Urinary bladder (tissue), 4 donors: ENCODE results near the gene MRPL51. TPM values are rescaled to one million over a fixed set of nuclear protein-coding genes. Genes with fewer than 3 reads are reported as not detected.
A peak's percentile ranks its signal among the peaks of the same experiment; 100 is the strongest.

Experiments used
- DNase-seq: peaks from one replicate; pipeline ENCODE4 v3.0.0-alpha.2; 2015; ENCODE audit errors: extremely low spot score
- H3K27ac ChIP-seq: one replicate; pipeline ENCODE4 v1.5.1; 2013; ENCODE audit warnings: low read depth, mild to moderate bottlenecking, moderate library complexity
- H3K36me3 ChIP-seq: one replicate; pipeline ENCODE4 v1.6.1; 2013; ENCODE audit warnings: mild to moderate bottlenecking, moderate library complexity; ENCODE audit not compliant: insufficient read depth
- H3K4me1 ChIP-seq: one replicate; pipeline ENCODE4 v1.6.1; 2013; ENCODE audit warnings: mild to moderate bottlenecking, moderate library complexity; ENCODE audit not compliant: insufficient read depth
- H3K4me3 ChIP-seq: one replicate; pipeline ENCODE4 v1.5.1; 2013; ENCODE audit warnings: low read depth, low read length
- WGBS: extraction: QIAGEN DNeasy Blood & Tissue Kit; methylation state at CpG from one replicate; pipeline ENCODE4 v1.1.7; 2013; 5-methylcytosine and 5-hydroxymethylcytosine counted together
- polyA plus RNA-seq: library from polyadenylated mRNA; stranded (reverse); fragments of 200-250 nt; gene quantifications from one replicate; pipeline ENCODE4 v1.2.3, GENCODE V29; 2013
- total RNA-seq: library from RNA; depleted of rRNA; stranded (reverse); fragments of >200 nt; gene quantifications from one replicate; pipeline ENCODE4 v1.2.3, GENCODE V29; 2014
- donor health status: healthy with polysubstance abuse.
- donor health status: healthy.

MRPL51 gene
- total and polyA plus RNA-seq, 2 donors: 77.0 to 85.6 TPM

GRCh38 chr12:6452245-6452943 is 40.7 kb downstream of the MRPL51 start:
- no peaks in the 10 kb centered on the region for H3K4me1 ChIP-seq
- 12% methylated on average over 9 of the region's 9 CpGs for WGBS
- H3K36me3 ChIP-seq: no peaks in the 10 kb centered on the region
- H3K4me3 ChIP-seq: peak overlapping the region; percentile 68
- H3K27ac ChIP-seq: peak overlapping the region; percentile 94
- DNase-seq: no peak

DNA sequence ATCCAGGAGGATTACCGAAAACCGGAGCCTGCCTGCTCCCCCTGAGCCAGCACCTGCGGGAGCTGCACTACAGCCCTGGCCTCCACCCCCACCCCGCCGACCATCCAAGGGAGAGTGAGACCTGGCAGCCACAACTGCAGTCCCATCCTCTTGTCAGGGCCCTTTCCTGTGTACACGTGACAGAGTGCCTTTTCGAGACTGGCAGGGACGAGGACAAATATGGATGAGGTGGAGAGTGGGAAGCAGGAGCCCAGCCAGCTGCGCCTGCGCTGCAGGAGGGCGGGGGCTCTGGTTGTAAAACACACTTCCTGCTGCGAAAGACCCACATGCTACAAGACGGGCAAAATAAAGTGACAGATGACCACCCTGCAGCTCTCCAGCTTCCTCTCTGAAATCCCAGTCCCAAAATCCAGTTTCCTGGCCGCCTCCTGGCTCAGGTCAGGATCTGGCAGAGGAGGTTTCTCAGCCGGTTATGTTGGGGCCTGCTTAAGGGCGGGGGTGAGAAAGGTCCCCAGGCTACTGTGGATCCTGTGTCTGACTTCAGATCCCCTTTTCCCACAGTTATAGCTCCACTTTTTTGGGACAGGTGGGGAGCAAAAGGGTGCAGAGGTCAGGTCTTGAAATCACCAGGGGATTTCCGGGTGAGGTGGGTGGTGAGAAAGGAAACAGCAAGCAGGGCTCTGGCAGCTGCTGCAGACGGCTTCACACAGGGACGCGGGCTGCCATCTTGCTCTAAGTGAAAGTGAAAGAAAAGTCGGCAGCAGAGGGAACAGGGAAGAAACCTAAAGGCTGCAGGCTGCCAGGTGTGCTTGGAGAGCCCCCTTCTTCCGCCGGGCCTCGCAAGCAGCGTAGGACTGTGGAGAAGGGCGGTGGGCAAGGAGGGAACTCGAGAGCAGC is 41.5 kb downstream of the MRPL51 start, which contains the start of gene TAPBPL:
TSS of gene TAPBPL (plus strand) at position 695 of the 897 bp plus-strand sequence. CDS start 207 bp downstream, outside the sequence.
- H3K36me3 ChIP-seq: no peaks in the 10 kb centered on the region
- H3K4me1 ChIP-seq: no peaks in the 10 kb centered on the region
- peak within 1 kb of the TSS; percentile 68 for H3K4me3 ChIP-seq
- peak; percentile 78 for DNase-seq
- WGBS: under 1% methylated on average over 27 of the region's 27 CpGs
- H3K27ac ChIP-seq: peak within 1 kb of the TSS; percentile 94

GRCh38 chr12:6450869-6451347 is 42.2 kb downstream of the MRPL51 start:
- DNase-seq: no peak
- no peaks in the 10 kb centered on the region for H3K4me1 ChIP-seq
- peak overlapping the region; percentile 68 for H3K4me3 ChIP-seq
- H3K36me3 ChIP-seq: no peaks in the 10 kb centered on the region
- WGBS: 5% methylated on average over 11 of the region's 11 CpGs
- H3K27ac ChIP-seq: peak overlapping the region; percentile 81

- Histone ChIP-seq H3K27ac (peak overlapping the region; percentile 81), H3K36me3 (no peaks in the 10 kb centered on the region), H3K4me3 (peak overlapping the region; percentile 68), H3K4me1 (no peaks in the 10 kb centered on the region)
- WGBS: 55% methylated on average over 16 of the region's 16 CpGs
- DNase-seq: no peak
Measured at GRCh38 chr12:6450091-6450868, 42.8 kb downstream of the MRPL51 start.

DNA sequence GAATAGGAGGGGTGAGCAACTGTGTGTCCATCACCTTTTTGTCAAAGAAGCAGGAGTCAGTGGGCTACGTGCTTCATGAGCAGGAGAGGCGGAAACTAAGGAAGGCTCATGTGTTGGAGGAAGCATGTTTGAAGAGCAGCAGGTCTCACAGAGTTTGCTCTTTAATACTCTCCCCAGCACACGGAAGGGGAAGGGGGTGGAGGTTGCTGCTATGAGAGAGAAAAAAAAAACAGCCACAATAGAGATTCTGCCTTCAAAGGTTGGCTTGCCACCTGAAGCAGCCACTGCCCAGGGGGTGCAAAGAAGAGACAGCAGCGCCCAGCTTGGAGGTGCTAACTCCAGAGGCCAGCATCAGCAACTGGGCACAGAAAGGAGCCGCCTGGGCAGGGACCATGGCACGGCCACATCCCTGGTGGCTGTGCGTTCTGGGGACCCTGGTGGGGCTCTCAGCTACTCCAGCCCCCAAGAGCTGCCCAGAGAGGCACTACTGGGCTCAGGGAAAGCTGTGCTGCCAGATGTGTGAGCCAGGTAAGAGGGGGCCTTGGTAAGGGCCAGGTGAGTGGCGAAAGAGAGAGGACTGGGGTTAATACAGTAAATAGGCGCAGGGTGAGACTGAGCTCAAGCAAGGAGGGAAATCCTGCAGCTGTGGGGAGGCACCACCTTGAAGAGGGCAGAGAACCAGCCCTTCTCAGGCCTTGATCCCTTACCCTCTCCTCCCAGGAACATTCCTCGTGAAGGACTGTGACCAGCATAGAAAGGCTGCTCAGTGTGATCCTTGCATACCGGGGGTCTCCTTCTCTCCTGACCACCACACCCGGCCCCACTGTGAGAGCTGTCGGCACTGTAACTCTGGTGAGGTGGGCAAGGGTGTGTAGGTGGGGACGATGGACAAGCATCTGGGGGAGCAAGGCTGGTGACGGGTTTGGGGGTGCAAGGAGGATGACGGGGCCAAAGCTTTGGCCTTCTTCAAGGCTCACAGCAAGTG is 48.1 kb downstream of the MRPL51 start, which contains the start of gene CD27:
TSS of gene CD27 (plus strand) at position 252 of the 985 bp plus-strand sequence. CDS start at position 393, 141 bp downstream.
- Histone ChIP-seq H3K27ac (no peak within 1 kb of the TSS), H3K36me3 (no peaks in the 10 kb centered on the region), H3K4me3 (no peak within 1 kb of the TSS), H3K4me1 (no peaks in the 10 kb centered on the region)
- WGBS: 86% methylated on average over 16 of the region's 16 CpGs
- no peak for DNase-seq

GRCh38 chr12:6444031-6444430 is 49.0 kb downstream of the MRPL51 start:
- no peaks in the 10 kb centered on the region for H3K4me1 ChIP-seq
- no peak for DNase-seq
- no peak overlapping the region for H3K27ac ChIP-seq
- no peak overlapping the region for H3K4me3 ChIP-seq
- no peaks in the 10 kb centered on the region for H3K36me3 ChIP-seq
- WGBS: 82% methylated on average over 4 of the region's 4 CpGs

- Histone ChIP-seq H3K27ac (no peak overlapping the region), H3K4me3 (no peak overlapping the region), H3K4me1 (no peaks in the 10 kb centered on the region), H3K36me3 (no peaks in the 10 kb centered on the region)
- no peak for DNase-seq
- 50% methylated on average over 9 of the region's 9 CpGs for WGBS
Measured at GRCh38 chr12:6443361-6443983, 49.6 kb downstream of the MRPL51 start.

- H3K27ac ChIP-seq: no peak overlapping the region
- DNase-seq: no peak
- no peaks in the 10 kb centered on the region for H3K4me1 ChIP-seq
- H3K36me3 ChIP-seq: no peaks in the 10 kb centered on the region
- H3K4me3 ChIP-seq: no peak overlapping the region
- 84% methylated on average over 9 of the region's 9 CpGs for WGBS
Measured at GRCh38 chr12:6442836-6443235, 50.2 kb downstream of the MRPL51 start.

Other genes starting within 250 kb of the MRPL51 start
- gene PLEKHG6, start 182.6 kb downstream of the MRPL51 start, total RNA-seq: 6.2 TPM
- gene PLEKHG6, start 182.6 kb downstream of the MRPL51 start, polyA plus RNA-seq: 9.6 TPM
- gene TNFRSF1A, start 151.2 kb downstream of the MRPL51 start, total RNA-seq: 56.1 TPM
- gene TNFRSF1A, start 151.2 kb downstream of the MRPL51 start, polyA plus RNA-seq: 223 TPM
- 5.7 TPM for gene SCNN1A, start 117.7 kb downstream of the MRPL51 start, total RNA-seq
- gene SCNN1A, start 117.7 kb downstream of the MRPL51 start, polyA plus RNA-seq: 10.4 TPM
- 29.6 TPM for gene LTBR, start 109.1 kb downstream of the MRPL51 start, total RNA-seq
- gene LTBR, start 109.1 kb downstream of the MRPL51 start, polyA plus RNA-seq: 126 TPM
- gene CD27, start 48.3 kb downstream of the MRPL51 start, total RNA-seq: 0.26 TPM
- gene CD27, start 48.3 kb downstream of the MRPL51 start, polyA plus RNA-seq: 1.7 TPM
- gene TAPBPL, start 41.2 kb downstream of the MRPL51 start, total RNA-seq: 11.1 TPM
- gene TAPBPL, start 41.2 kb downstream of the MRPL51 start, polyA plus RNA-seq: 21.8 TPM
- 11.5 TPM for gene VAMP1, start 22.6 kb downstream of the MRPL51 start, total RNA-seq
- gene VAMP1, start 22.6 kb downstream of the MRPL51 start, polyA plus RNA-seq: 16.7 TPM
- 30.2 TPM for gene NCAPD2, start 840 bp upstream of the MRPL51 start, total RNA-seq
- gene NCAPD2, start 840 bp upstream of the MRPL51 start, polyA plus RNA-seq: 19.0 TPM
- 1,141 TPM for gene GAPDH, start 41.3 kb upstream of the MRPL51 start, total RNA-seq
- 3,231 TPM for gene GAPDH, start 41.3 kb upstream of the MRPL51 start, polyA plus RNA-seq
- 9.7 TPM for gene IFFO1, start 62.8 kb upstream of the MRPL51 start, total RNA-seq
- gene IFFO1, start 62.8 kb upstream of the MRPL51 start, polyA plus RNA-seq: 31.4 TPM
- gene NOP2, start 75.0 kb upstream of the MRPL51 start, total RNA-seq: 9.0 TPM
- gene NOP2, start 75.0 kb upstream of the MRPL51 start, polyA plus RNA-seq: 18.7 TPM
- gene CHD4, start 114.1 kb upstream of the MRPL51 start, total RNA-seq: 142 TPM
- gene CHD4, start 114.1 kb upstream of the MRPL51 start, polyA plus RNA-seq: 135 TPM
- gene LPAR5, start 142.7 kb upstream of the MRPL51 start, total RNA-seq: 1.7 TPM
- gene LPAR5, start 142.7 kb upstream of the MRPL51 start, polyA plus RNA-seq: 2.2 TPM
- gene ACRBP, start 154.2 kb upstream of the MRPL51 start, total RNA-seq: 1.1 TPM
- 1.0 TPM for gene ACRBP, start 154.2 kb upstream of the MRPL51 start, polyA plus RNA-seq
- gene ING4, start 169.9 kb upstream of the MRPL51 start, total RNA-seq: 66.2 TPM
- 66.4 TPM for gene ING4, start 169.9 kb upstream of the MRPL51 start, polyA plus RNA-seq
- gene ZNF384, start 196.1 kb upstream of the MRPL51 start, total RNA-seq: 19.9 TPM
- gene ZNF384, start 196.1 kb upstream of the MRPL51 start, polyA plus RNA-seq: 49.0 TPM
- 1.1 TPM for gene PIANP, start 207.6 kb upstream of the MRPL51 start, total RNA-seq
- 11.4 TPM for gene PIANP, start 207.6 kb upstream of the MRPL51 start, polyA plus RNA-seq
- gene COPS7A, start 230.8 kb upstream of the MRPL51 start, total RNA-seq: 35.6 TPM
- gene COPS7A, start 230.8 kb upstream of the MRPL51 start, polyA plus RNA-seq: 88.2 TPM